Middle frontal gyrus (tissue), 1 donor: Measurements from ENCODE around the gene SUPT4H1.

Experiments used
- DNase-seq: peaks from one replicate; pipeline ENCODE4 v3.0.0-alpha.2; 2015; ENCODE audit warnings: low spot score; ENCODE audit errors: extremely low spot score

Gene SUPT4H1

GRCh38 chr17:58307468-58308172 is 44.4 kb downstream of the SUPT4H1 start:
- DNase-seq = no peak

- DNase-seq = no peak
Observed at GRCh38 chr17:58306131-58306951, 45.7 kb downstream of the SUPT4H1 start.

DNA sequence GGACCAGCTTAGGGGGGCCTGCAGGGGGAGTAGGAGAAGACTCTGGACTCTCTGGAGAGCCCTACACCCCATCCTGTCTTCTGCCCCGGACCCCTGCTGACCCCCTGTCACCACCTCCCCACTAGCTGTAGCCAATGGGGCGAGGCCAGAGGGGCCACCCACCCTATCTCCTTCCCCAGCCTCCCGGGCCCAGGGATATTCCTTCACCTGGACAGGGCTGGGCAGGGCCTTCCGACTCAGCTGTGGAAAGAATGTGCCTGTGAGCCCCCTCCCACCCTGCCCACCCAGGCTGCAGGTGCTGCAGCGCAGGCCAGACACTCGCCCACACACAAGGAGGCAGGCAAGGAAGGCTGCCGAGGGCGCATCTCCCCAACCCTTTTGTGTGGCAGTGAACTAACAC is 46.4 kb downstream of the SUPT4H1 start:
- DNase-seq = no peak

GRCh38 chr17:58304750-58305486 is 47.1 kb downstream of the SUPT4H1 start:
- no peak for DNase-seq

DNA sequence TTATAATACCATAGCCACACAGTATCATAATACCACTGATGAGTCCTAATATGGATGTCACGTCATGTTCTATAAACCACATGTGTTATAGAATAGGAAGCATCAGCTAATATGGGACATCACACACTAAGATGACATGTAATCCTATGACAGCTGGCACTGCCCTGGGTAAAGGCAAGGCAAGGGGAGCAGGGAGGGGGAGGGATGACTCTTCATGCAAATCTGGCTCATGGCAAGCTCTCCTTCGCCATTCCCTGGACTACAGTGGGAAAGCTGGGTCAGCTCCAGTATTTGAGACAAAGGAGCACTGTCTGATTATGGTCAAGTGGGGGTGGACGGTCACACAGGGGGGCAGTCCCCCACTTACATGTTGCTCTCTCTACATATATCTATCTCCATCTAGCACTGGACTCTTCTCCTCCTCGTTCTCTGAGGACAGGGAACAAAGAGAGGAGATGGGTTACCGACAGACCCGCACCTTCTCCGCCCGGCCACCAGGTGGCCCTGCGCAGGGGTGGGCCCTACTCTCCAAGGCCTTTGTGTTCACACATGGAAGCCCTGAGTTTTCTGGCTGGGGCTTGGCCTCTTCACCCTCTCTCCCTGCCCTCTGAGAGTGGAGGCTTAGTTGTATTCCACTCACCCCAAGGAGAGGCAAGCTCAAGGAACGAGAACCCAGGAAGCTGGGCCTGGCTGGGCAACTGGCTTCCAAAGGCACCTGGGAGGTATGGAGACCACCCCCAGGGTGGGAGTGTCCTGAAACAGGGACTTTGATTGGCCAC is 47.8 kb downstream of the SUPT4H1 start:
- no peak for DNase-seq

- DNase-seq = no peak
Observed at GRCh38 chr17:58302919-58303585, 48.9 kb downstream of the SUPT4H1 start.

DNA sequence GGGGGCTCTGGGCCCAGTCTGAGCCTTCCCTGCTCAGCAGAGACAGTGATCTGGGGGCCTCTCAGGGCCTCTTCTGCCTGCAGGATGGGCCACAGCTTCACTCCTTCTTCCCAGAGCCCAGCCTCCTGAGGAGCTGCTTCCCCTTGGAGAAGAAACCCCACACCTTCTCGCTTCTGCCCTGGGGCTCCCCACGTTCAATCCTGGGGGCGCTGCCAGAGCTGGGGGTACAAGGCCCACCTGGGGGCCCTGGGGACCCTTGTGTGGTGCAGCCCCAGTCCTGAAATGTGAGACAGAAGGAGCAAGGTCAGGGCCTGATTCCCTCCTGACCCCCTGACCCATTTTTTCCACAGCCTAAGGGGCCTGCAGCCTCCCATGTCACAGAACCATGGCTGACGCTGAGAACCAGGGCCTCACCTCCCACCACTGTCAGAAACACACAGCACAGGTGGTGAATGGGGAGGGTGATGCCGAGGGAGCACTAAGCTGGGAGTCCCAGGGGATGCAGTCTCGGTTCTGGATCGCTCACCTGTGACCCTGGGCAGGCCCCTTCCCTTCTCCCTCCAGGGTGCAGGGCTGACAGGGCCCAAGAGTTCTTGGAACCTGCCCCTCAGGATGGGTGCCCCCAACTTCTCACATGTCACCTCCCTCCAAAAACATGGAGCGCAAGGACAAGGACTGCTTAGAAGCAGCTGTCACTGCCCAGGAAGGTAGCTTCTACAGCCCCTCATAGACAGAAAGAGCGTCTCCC is 49.7 kb downstream of the SUPT4H1 start:
- DNase-seq = no peak

GRCh38 chr17:58301504-58302150 is 50.4 kb downstream of the SUPT4H1 start:
- DNase-seq = no peak

DNA sequence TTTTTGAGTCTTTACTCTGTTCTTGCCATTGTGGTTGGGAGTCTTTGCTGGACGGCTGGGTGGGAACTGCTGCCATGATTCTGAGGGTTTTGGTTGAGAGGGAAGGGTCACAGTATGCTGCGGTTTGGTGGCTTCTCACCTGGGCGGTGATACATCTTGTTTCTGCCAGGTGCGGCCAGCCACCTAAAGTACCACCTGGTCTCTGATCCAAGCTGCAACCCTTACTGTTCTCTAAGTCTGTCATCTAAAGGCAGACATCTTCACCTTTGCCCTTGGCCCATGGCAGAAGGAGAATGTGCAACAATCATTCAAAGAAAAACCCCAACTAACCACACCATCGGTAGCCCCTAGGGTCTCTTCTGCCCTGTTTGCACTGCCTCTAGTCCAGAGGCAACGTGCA is 51.7 kb downstream of the SUPT4H1 start:
- DNase-seq = no peak
